Upper lobe of left lung (tissue), 6 donors: ENCODE results near the gene SPDYE16. TPM values are rescaled to one million over a fixed set of nuclear protein-coding genes. Genes with fewer than 3 reads are reported as not detected.
"Not testable (repeated sequence)": the region's sequence is repeated elsewhere in the genome, so short reads cannot be mapped to it uniquely, and the experiment has no call there.

Experiments used
- ATAC-seq, 2 donors: fragments of 200-7000 bp; cut with Tn5 transposase; one replicate each; pipeline ENCODE4 v1.9.1; 2022; ENCODE audit warnings: mild to moderate bottlenecking in 2 of 2, moderate library complexity in 2 of 2; ENCODE audit not compliant: low FRiP score in 2 of 2
- DNase-seq, 2 donors: peaks; one replicate each; pipeline ENCODE4 v3.0.0-alpha.2; 2019 to 2020
- H3K27ac ChIP-seq, 4 donors: fragments of 200-600 bp; sonication (generic); one replicate each; pipeline ENCODE4 v1.5.1; 2016 to 2019
- H3K27me3 ChIP-seq, 4 donors: fragments of 200-600 bp; sonication (generic); one replicate each; pipeline ENCODE4 v1.5.1; 2017 to 2019
- H3K36me3 ChIP-seq, 4 donors: fragments of 200-600 bp; sonication (generic); one replicate each; pipeline ENCODE4 v1.5.1; 2016 to 2019
- H3K4me1 ChIP-seq, 4 donors: fragments of 200-600 bp; sonication (generic); one replicate each; pipeline ENCODE4 v1.5.1; 2018 to 2019
- H3K4me3 ChIP-seq, 4 donors: fragments of 200-600 bp; sonication (generic); one replicate each; pipeline ENCODE4 v1.5.1; 2017 to 2019; ENCODE audit warnings: mild to moderate bottlenecking in 2 of 4, moderate library complexity in 1 of 4
- H3K9me3 ChIP-seq, 4 donors: fragments of 200-600 bp; sonication (generic); one replicate each; pipeline ENCODE4 v1.5.1; 2018 to 2019
- WGBS, 2 donors: methylation state at CpG; one replicate each; pipeline ENCODE4 v1.1.5; 2017 to 2018; 5-methylcytosine and 5-hydroxymethylcytosine counted together
- total RNA-seq, 6 donors: library from RNA; depleted of rRNA in 4 of 6; stranded (reverse); fragments of >200 nt in 4 of 6; gene quantifications; one replicate each; pipeline versions ENCODE4 v1.1.0 to v1.2.1, GENCODE V29; 2016 to 2021
- donor health status: DM: no; HTN: no; CAD: no; lungs with moderate emphysema.
- donor health status: DM: no; HTN: yes; CAD: no; lungs with severe emphysema.

The SPDYE16 gene
- total RNA-seq, 6 donors from 2014 or later, result 0.24 to 1.2 (median 0.67) TPM; not detected in 2

GRCh38 chr7:76570324-76570775 is 27.3 kb upstream of the SPDYE16 start:
- H3K27me3 ChIP-seq, ATAC-seq, H3K9me3 ChIP-seq, H3K4me3 ChIP-seq, H3K36me3 ChIP-seq, DNase-seq, H3K4me1 ChIP-seq, H3K27ac ChIP-seq: not testable (repeated sequence)
- WGBS, 2 donors, result 77 to 80% methylated on average over 3 to 4 of the region's 4 CpGs

GRCh38 chr7:76568742-76569141 is 25.6 kb upstream of the SPDYE16 start:
- not testable (repeated sequence) for H3K4me1 ChIP-seq, ATAC-seq, H3K36me3 ChIP-seq, DNase-seq, H3K9me3 ChIP-seq, H3K27ac ChIP-seq, H3K4me3 ChIP-seq, H3K27me3 ChIP-seq

- not testable (repeated sequence) for H3K36me3 ChIP-seq, H3K27me3 ChIP-seq, ATAC-seq, H3K4me3 ChIP-seq, H3K4me1 ChIP-seq, DNase-seq, H3K27ac ChIP-seq, H3K9me3 ChIP-seq
These were observed 24.7 kb upstream of the SPDYE16 start for GRCh38 chr7:76567753-76568152.

GRCh38 chr7:76567311-76567710 is 24.2 kb upstream of the SPDYE16 start:
- DNase-seq, H3K4me3 ChIP-seq, H3K27ac ChIP-seq, ATAC-seq, H3K4me1 ChIP-seq, H3K9me3 ChIP-seq, H3K27me3 ChIP-seq, H3K36me3 ChIP-seq: not testable (repeated sequence)
- WGBS, 2 donors, result 100% methylated on average over 1 of the region's 4 CpGs

GRCh38 chr7:76565001-76565400 is 21.9 kb upstream of the SPDYE16 start:
- not testable (repeated sequence) for H3K9me3 ChIP-seq, ATAC-seq, H3K4me3 ChIP-seq, H3K27ac ChIP-seq, H3K4me1 ChIP-seq, DNase-seq, H3K36me3 ChIP-seq, H3K27me3 ChIP-seq
- 93 to 94% methylated on average over 2 to 3 of the region's 3 CpGs for WGBS, 2 donors

- not testable (repeated sequence) for H3K36me3 ChIP-seq, H3K27ac ChIP-seq, H3K4me3 ChIP-seq, H3K4me1 ChIP-seq, ATAC-seq, H3K9me3 ChIP-seq, DNase-seq, H3K27me3 ChIP-seq
- 94 to 97% methylated on average over 3 of the region's 3 CpGs for WGBS, 2 donors
These were observed 18.2 kb upstream of the SPDYE16 start for GRCh38 chr7:76561342-76561741.

- not testable (repeated sequence) for DNase-seq, H3K4me3 ChIP-seq, H3K27ac ChIP-seq, ATAC-seq, H3K27me3 ChIP-seq, H3K4me1 ChIP-seq, H3K9me3 ChIP-seq, H3K36me3 ChIP-seq
- 78% methylated on average over 3 to 4 of the region's 4 CpGs for WGBS, 2 donors
These were observed 17.1 kb upstream of the SPDYE16 start for GRCh38 chr7:76560157-76560556.

- H3K36me3 ChIP-seq, H3K4me1 ChIP-seq, H3K27ac ChIP-seq, DNase-seq, H3K27me3 ChIP-seq, H3K4me3 ChIP-seq, H3K9me3 ChIP-seq, ATAC-seq: not testable (repeated sequence)
- WGBS, 2 donors, result 48 to 63% methylated on average over 6 of the region's 6 CpGs
These were observed 16.6 kb upstream of the SPDYE16 start for GRCh38 chr7:76559685-76560084.

GRCh38 chr7:76551992-76552391 is 8.9 kb upstream of the SPDYE16 start:
- not testable (repeated sequence) for H3K4me3 ChIP-seq, ATAC-seq, H3K9me3 ChIP-seq, H3K4me1 ChIP-seq, H3K27ac ChIP-seq, DNase-seq, H3K27me3 ChIP-seq, H3K36me3 ChIP-seq
- 96 to 97% methylated on average over 6 of the region's 6 CpGs for WGBS, 2 donors

GRCh38 chr7:76549855-76550248 is 6.8 kb upstream of the SPDYE16 start:
- ATAC-seq, result peak in 1 of 2 donors; percentile 49
- not testable (repeated sequence) for DNase-seq, H3K9me3 ChIP-seq, H3K4me1 ChIP-seq, H3K36me3 ChIP-seq, H3K27me3 ChIP-seq
- H3K4me3 ChIP-seq, result peak overlapping the region; percentile 74 to 99 (median 93)
- WGBS, 2 donors, result 0 to 4% methylated on average over 8 to 19 of the region's 19 CpGs
- H3K27ac ChIP-seq, result peak overlapping the region; percentile 89 to 95 (median 93)
